ENCODE measurements around the gene UBE2S.

The UBE2S gene

DNA sequence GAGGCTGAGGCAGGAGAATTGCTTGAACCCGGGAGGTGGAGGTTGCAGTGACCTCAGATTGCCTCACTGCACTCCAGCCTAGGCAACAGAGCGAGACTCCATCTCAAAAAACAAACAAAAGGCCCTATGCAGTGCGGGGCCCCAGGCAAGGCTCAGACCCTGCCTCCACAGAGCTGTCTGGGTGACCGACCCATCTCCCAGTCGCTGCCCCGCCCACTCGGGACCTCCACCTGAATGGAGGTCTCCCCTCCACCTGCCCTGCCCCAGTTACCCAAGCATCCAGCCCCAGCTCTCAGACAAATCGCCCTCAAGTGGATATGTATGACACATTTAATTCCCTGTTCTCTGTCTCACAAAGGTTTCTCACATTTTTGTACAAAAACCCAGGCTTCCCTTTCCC lies 42.3 kb downstream of the UBE2S start:
- Histone ChIP-seq H3K4me1 (peaks cover 6 to 21% (median 12%) of the 10 kb centered on the region in 10 experiments; a peak in 15 of 20 replicates), H3K4me2 (no peak overlapping the region), H3K9ac (no peak overlapping the region), H4K20me1 (peaks cover 0 to 14% (median 3%) of the 10 kb centered on the region in 11 experiments; a peak in 8 of 22 replicates), H3K4me3 (no peak overlapping the region), H3K36me3 (no peaks in the 10 kb centered on the region), H3K9me3 (replicated peaks in 1 of 11) (no peaks in the 10 kb centered on the region), H3K27ac (no peak overlapping the region), H3K27me3 (peaks cover 26 to 41% (median 36%) of the 10 kb centered on the region in 11 experiments)
- TF ChIP-seq Cebpa-rat (IDR thresholded peaks at IDR 0.05): no peak

DNA sequence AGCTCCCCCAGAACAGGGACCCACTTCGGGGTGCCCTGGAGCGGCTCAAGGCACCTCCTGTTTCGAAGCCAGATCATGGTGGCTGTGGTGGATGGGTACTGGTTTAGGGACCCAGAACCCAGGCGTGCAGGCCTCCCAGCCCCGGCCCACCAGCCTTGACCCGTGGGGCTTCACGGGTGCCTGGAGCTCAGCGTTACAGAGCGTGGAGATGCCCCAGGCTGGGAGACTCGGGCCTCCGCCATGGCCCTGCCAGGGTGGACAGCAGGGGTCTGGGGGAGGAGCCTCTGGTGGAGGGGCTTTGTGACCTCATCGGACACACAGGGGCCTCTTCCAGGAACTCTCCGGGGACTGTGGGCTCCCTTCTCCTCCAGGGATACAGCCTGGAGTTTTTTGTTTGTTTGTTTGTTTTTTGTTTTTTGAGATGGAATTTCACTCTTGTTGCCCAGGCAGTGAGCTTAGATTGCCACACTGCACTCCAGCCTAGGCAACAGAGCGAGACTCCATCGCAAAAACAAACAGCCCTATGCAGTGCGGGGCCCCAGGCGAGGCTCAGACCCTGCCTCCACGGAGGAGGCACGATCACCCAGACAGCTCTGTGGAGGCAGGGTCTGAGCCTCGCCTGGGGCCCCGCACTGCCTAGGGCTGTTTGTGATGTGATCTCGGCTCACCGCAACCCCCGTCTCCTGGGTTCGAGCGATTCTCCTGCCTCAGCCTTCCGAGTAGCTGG lies 44.4 kb downstream of the UBE2S start, which contains the start of gene GARIN5B:
Gene GARIN5B, minus strand, starts transcription at position 271 of the 727 bp plus-strand sequence. Its CDS starts 194 bp downstream, at position 77.
- Histone ChIP-seq H3K4me1 (peaks cover 0 to 8% (median 0%) of the 10 kb centered on the region in 10 experiments; a peak in 1 of 20 replicates), H3K27ac (no peak within 1 kb of the TSS), H3K4me2 (no peak within 1 kb of the TSS), H3K27me3 (peaks cover 6 to 25% (median 18%) of the 10 kb centered on the region in 11 experiments), H4K20me1 (no peaks in the 10 kb centered on the region; a peak in 1 of 22 replicates), H3K36me3 (no peaks in the 10 kb centered on the region), H3K9ac (no peak within 1 kb of the TSS), H3K4me3 (no peak within 1 kb of the TSS), H3K9me3 (replicated peaks in 1 of 11) (no peaks in the 10 kb centered on the region)
- TF ChIP-seq Cebpa-rat (IDR thresholded peaks at IDR 0.05): no peak

DNA sequence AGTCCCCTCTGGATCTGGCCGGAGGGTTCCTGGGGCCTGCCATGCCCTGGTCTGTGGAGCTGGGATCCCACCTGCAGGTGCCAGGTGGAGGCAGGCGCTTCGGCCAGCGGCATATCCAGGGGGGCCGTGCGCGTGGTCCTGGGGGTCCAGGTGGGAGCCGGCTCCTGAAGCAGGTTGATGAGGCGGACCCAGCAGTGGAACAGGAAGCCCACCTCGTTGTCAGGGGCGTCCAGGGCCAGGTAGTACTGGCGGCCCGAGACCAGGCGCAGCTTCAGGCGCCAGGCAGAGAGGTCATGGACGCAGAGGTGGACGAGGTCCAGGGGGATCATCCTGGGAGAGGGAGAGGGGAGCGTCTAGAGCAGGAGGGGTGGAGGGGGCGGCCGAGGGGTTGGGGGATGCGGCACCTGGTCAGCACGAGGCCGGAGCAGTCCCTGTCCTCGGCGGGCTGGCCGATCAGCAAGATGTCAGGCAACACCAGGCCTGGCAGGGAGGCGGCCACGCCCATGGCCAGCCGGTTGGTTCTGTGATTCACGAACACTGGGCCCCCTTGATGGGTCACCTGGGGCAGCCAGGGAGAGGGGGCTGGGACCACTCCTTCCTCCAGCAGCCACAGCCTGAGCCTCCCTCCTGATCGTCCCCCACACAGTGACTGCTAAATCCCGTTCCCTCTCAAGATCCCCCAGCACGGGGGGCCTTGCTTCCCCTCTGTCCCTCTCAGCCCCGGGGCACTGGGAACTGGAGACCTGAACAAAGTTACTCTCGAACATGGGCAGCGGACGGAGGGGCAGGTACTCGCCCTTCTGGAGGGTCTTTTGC lies 45.2 kb downstream of the UBE2S start:
- no peak for TF ChIP-seq Cebpa-rat (IDR thresholded peaks at IDR 0.05)
- H4K20me1 ChIP-seq: no peaks in the 10 kb centered on the region
- H3K36me3 ChIP-seq: no peaks in the 10 kb centered on the region
- H3K4me1 ChIP-seq: peaks cover 0 to 8% (median 0%) of the 10 kb centered on the region in 10 experiments; a peak in 1 of 20 replicates
- no peak overlapping the region for H3K9ac ChIP-seq
- H3K4me2 ChIP-seq: no peak overlapping the region
- H3K9me3 ChIP-seq (replicated peaks in 1 of 11): no peaks in the 10 kb centered on the region
- no peak overlapping the region for H3K4me3 ChIP-seq
- peaks cover under 1 to 21% (median 12%) of the 10 kb centered on the region in 11 experiments; a peak in 20 of 22 replicates for H3K27me3 ChIP-seq
- no peak overlapping the region for H3K27ac ChIP-seq

DNA sequence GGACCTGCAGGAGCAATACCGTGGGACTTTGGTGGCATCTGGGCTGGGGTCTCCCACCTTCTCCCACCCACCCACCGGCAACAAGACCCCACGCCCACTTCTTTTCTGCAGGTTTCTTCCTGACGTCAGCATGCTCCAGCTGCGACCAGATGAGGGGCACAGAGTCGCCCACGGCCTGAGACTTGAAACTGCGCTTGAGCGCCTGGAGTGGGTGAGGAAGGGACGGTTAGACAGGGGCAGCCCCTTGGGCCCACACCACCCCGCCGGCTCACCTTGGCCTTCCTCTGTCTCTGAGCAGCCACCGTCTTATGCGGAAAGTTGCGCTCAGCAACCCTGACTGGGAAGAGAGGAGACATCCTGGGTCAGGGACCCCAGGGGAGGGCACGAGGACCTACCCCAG lies 46.7 kb downstream of the UBE2S start:
- Histone ChIP-seq H3K36me3 (no peaks in the 10 kb centered on the region), H3K27ac (no peak overlapping the region), H3K9ac (no peak overlapping the region), H3K27me3 (peaks cover 16 to 27% (median 20%) of the 10 kb centered on the region in 11 experiments), H3K9me3 (replicated peaks in 1 of 11) (no peaks in the 10 kb centered on the region; a peak in 1 of 22 replicates), H3K4me1 (peaks cover 0 to 11% (median 0%) of the 10 kb centered on the region in 10 experiments; a peak in 1 of 20 replicates), H3K4me3 (no peak overlapping the region), H4K20me1 (no peaks in the 10 kb centered on the region), H3K4me2 (no peak overlapping the region)
- no peak for TF ChIP-seq Cebpa-rat (IDR thresholded peaks at IDR 0.05)

DNA sequence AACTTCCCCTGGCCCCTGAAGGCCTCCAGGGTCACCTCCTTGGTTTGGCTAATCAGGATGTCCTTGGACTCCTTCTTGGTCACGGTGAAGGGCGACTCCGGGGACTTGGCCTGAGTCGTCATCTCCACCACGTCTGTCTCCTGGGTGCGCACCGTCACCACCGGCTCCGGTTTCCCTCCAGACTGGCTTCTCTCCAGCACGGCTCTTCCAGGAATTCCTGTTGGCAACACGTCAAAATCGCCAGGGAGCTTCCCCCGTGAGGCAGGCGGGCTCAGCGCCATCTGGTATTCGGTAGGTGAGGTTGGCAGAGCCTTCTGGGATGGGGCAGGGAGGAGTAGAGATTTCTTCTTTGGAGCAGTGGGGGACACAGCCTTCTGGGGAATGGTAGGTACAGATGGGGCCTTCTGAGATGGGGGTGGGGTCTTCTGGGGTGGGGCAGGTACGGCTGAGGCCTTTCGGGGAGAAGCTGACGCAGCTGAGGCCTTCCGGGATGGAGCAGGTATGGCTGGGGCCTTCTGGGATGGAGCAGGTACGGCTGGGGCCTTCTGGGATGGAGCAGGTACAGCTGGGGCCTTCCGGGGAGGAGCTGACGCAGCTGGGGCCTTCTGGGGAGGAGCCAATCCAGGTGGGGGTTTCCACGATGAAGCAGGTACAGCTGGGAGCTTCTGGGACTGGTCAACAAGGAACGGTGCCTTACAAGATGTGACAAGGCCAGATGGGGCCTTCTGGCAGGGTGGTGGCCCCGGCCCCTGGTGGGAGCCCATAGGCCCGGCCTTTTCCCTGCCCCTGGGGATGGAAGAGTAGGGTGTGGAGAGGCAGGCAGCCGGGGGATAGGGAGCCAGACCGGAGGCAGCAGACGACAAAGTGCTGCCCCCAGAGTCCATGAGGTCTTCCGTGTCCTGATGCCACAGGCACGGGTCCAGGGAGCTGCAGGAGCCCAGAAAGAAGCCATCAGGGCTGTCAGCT lies 48.4 kb downstream of the UBE2S start:
- Histone ChIP-seq H3K4me2 (no peak overlapping the region), H3K27me3 (peaks cover 31 to 44% (median 37%) of the 10 kb centered on the region in 11 experiments), H3K4me1 (peaks cover 0 to 11% (median 0%) of the 10 kb centered on the region in 10 experiments; a peak in 6 of 20 replicates), H4K20me1 (no peaks in the 10 kb centered on the region; a peak in 1 of 22 replicates), H3K4me3 (no peak overlapping the region), H3K36me3 (no peaks in the 10 kb centered on the region), H3K9me3 (replicated peaks in 1 of 11) (no peaks in the 10 kb centered on the region; a peak in 1 of 22 replicates), H3K9ac (no peak overlapping the region), H3K27ac (no peak overlapping the region)
- TF ChIP-seq Cebpa-rat (IDR thresholded peaks at IDR 0.05): no peak

DNA sequence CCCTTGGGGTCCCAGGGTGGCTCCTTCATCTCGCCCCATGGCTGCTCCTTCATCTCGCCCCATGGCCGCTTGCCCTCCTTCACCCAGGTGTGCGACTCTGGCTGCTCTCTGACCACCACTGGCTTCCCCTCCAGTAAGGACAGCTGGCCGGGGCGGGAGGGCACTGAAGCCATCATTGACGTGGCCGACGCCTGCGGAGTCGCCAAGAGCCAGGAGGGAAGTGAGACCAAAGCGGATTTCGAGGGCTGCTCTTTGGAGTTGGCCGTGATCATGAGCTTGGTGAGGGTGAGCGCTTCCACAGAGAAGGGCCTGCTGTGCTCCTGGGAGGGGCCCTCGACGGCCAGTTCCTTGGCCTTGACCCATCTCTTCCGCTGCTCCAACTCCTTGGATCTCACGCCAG lies 49.1 kb downstream of the UBE2S start:
- H4K20me1 ChIP-seq: peaks cover 0 to under 1% (median 0%) of the 10 kb centered on the region in 11 experiments; a peak in 2 of 22 replicates
- TF ChIP-seq Cebpa-rat (IDR thresholded peaks at IDR 0.05): no peak
- H3K4me2 ChIP-seq: no peak overlapping the region
- no peaks in the 10 kb centered on the region for H3K36me3 ChIP-seq
- no peak overlapping the region for H3K27ac ChIP-seq
- H3K4me1 ChIP-seq: peaks cover 3 to 11% (median 4%) of the 10 kb centered on the region in 10 experiments
- no peak overlapping the region for H3K4me3 ChIP-seq
- peaks cover 38 to 51% (median 44%) of the 10 kb centered on the region in 11 experiments for H3K27me3 ChIP-seq
- H3K9ac ChIP-seq: no peak overlapping the region
- no peaks in the 10 kb centered on the region; a peak in 1 of 22 replicates for H3K9me3 ChIP-seq (replicated peaks in 1 of 11)

DNA sequence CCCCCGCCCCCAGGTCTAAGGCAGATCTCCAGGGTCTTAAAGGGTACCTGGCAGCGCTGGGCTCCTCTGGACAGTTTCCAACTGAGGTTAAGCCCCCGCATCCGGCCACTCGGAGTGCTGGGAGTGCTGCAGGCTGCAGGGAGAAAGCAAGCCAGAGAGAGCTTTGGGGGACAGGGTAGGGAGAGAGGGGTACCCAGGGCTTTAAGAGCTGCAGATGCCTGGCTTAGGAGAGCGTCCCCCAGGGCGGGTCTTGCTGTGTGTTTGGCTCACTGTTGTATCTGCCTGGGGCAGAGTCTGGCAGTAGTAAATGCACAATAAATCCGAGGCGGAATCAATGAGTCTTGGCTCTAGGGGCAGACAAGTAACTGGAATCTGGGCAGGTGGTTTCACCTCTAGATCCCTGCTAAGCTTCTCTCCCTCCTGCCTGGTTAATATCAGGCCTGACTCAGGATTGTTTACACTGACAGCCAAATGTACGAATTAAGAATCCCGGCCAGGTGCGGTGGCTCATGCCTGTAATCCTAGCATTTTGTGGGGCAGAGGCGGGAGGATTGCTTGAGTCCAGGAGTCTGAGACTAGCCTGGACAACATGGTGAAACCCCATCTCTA lies 52.3 kb downstream of the UBE2S start:
- H3K9ac ChIP-seq: no peak overlapping the region
- peaks cover 20 to 40% (median 31%) of the 10 kb centered on the region in 10 experiments for H3K4me1 ChIP-seq
- H3K4me2 ChIP-seq: no peak overlapping the region
- no peaks in the 10 kb centered on the region for H3K36me3 ChIP-seq
- H4K20me1 ChIP-seq: peaks cover 0 to 9% (median 0%) of the 10 kb centered on the region in 11 experiments; a peak in 4 of 22 replicates
- no peak overlapping the region for H3K27ac ChIP-seq
- TF ChIP-seq Cebpa-rat (IDR thresholded peaks at IDR 0.05): no peak
- H3K4me3 ChIP-seq: no peak overlapping the region
- H3K9me3 ChIP-seq (replicated peaks in 1 of 11): no peaks in the 10 kb centered on the region; a peak in 1 of 22 replicates
- H3K27me3 ChIP-seq: peaks cover 60 to 76% (median 65%) of the 10 kb centered on the region in 11 experiments

All from BLaER1 treated with 17β-estradiol and CSF1 and Interleukin-3, amounts not matched to agents 10 nM and 100 nM (cell line).